SK-N-SH treated with all-trans-retinoic acid at 6 μM for 48 hours (cell line): ENCODE results near the gene KAT6B.
A peak's percentile ranks its signal among the peaks of the same experiment; 100 is the strongest.

Experiments
- ATAC-seq: fragments of 200-7000 bp; cut with Tn5 transposase; 3 replicates; pipeline ENCODE4 v1.9.1; 2020; ENCODE audit warnings: mild to moderate bottlenecking, moderate library complexity
- ARNTL ChIP-seq: fragments of 450-650 bp; formaldehyde crosslinking; IDR thresholded peaks from 2 replicates; pipeline ENCODE4 v1.5.0; 2020; ENCODE audit warnings: low read depth, mild to moderate bottlenecking, moderate library complexity, borderline replicate concordance
- BACH2 ChIP-seq: fragments of 250-450 bp; sonication (Bioruptor Pico); IDR thresholded peaks from 2 replicates; pipeline ENCODE4 v1.9.0; 2021; ENCODE audit warnings: mild to moderate bottlenecking, borderline replicate concordance
- CREB5 ChIP-seq: fragments of 250-450 bp; sonication (Bioruptor Pico); IDR thresholded peaks from 2 replicates; pipeline ENCODE4 v1.5.1; 2020; ENCODE audit warnings: low read depth, mild to moderate bottlenecking, moderate library complexity
- CSDC2 ChIP-seq: fragments of 250-450 bp; sonication (Bioruptor Pico); IDR thresholded peaks from 2 replicates; pipeline ENCODE4 v1.5.0; 2020; ENCODE audit warnings: mild to moderate bottlenecking, moderate library complexity
- ESRRG ChIP-seq: fragments of 250-450 bp; sonication (Bioruptor Pico); IDR thresholded peaks from 2 replicates; pipeline ENCODE4 v1.6.1; 2021; ENCODE audit warnings: mild to moderate bottlenecking
- GLIS3 ChIP-seq: fragments of 250-450 bp; sonication (Bioruptor Pico); IDR thresholded peaks from 2 replicates; pipeline ENCODE4 v1.5.0; 2020; ENCODE audit warnings: mild to moderate bottlenecking, moderate library complexity
- ISL1 ChIP-seq: fragments of 250-450 bp; sonication (Bioruptor Pico); IDR thresholded peaks from 2 replicates; pipeline ENCODE4 v2.1.2; 2022; ENCODE audit warnings: mild to moderate bottlenecking, moderate library complexity
- OSR1 ChIP-seq: fragments of 250-450 bp; sonication (Bioruptor Pico); IDR thresholded peaks from 2 replicates; pipeline ENCODE4 v1.8.0; 2022; ENCODE audit warnings: moderate library complexity, mild to moderate bottlenecking, inconsistent platforms
- PATZ1 ChIP-seq: fragments of 250-450 bp; sonication (Bioruptor Pico); IDR thresholded peaks from 2 replicates; pipeline ENCODE4 v1.8.0; 2020; ENCODE audit warnings: mild to moderate bottlenecking, moderate library complexity, borderline replicate concordance
- PPARA ChIP-seq: fragments of 250-450 bp; sonication (Bioruptor Pico); IDR thresholded peaks from 2 replicates; pipeline ENCODE4 v1.5.0; 2020; ENCODE audit warnings: mild to moderate bottlenecking, borderline replicate concordance
- RARB ChIP-seq: fragments of 250-450 bp; sonication (Bioruptor Pico); IDR thresholded peaks from 2 replicates; pipeline ENCODE4 v1.8.0; 2021; ENCODE audit warnings: mild to moderate bottlenecking, moderate library complexity
- TCF4 ChIP-seq: fragments of 250-450 bp; sonication (Bioruptor Pico); IDR thresholded peaks from 2 replicates; pipeline ENCODE4 v1.8.0; 2021; ENCODE audit warnings: mild to moderate bottlenecking, moderate library complexity, borderline replicate concordance
- TOX ChIP-seq: fragments of 250-450 bp; sonication (Bioruptor Pico); IDR thresholded peaks from 2 replicates; pipeline ENCODE4 v1.8.0; 2021; ENCODE audit warnings: mild to moderate bottlenecking, moderate library complexity, borderline replicate concordance
- TSHZ2 ChIP-seq: fragments of 250-450 bp; sonication (Bioruptor Pico); IDR thresholded peaks from 2 replicates; pipeline ENCODE4 v1.5.0; 2020; ENCODE audit warnings: mild to moderate bottlenecking, moderate library complexity
- ZC3H10 ChIP-seq: fragments of 250-450 bp; sonication (Bioruptor Pico); IDR thresholded peaks from 2 replicates; pipeline ENCODE4 v1.5.1; 2021; ENCODE audit warnings: mild to moderate bottlenecking, moderate library complexity
- ZFP3 ChIP-seq: fragments of 250-450 bp; sonication (Bioruptor Pico); IDR thresholded peaks from 2 replicates; pipeline ENCODE4 v1.5.0; 2020; ENCODE audit warnings: mild to moderate bottlenecking, moderate library complexity
- ZFP30 ChIP-seq: fragments of 450-650 bp; formaldehyde crosslinking; IDR thresholded peaks from 2 replicates; pipeline ENCODE4 v1.5.0; 2022; ENCODE audit warnings: mild to moderate bottlenecking, moderate library complexity
- ZNF565 ChIP-seq: fragments of 450-650 bp; formaldehyde crosslinking; conservative IDR thresholded peaks from 2 replicates; pipeline ENCODE4 v1.5.0; 2020; ENCODE audit warnings: low read depth, mild to moderate bottlenecking, moderate library complexity
- ZNF70 ChIP-seq: fragments of 450-650 bp; formaldehyde crosslinking; IDR thresholded peaks from 2 replicates; pipeline ENCODE4 v1.5.0; 2020; ENCODE audit warnings: mild to moderate bottlenecking, moderate library complexity
- ZNF8 ChIP-seq: fragments of 450-650 bp; formaldehyde crosslinking; IDR thresholded peaks from 2 replicates; pipeline ENCODE4 v1.5.0; 2020; ENCODE audit warnings: mild to moderate bottlenecking, moderate library complexity

Gene KAT6B

GRCh38 chr10:75040576-75040975, 214.2 kb downstream of the KAT6B start (continued):
- TF ChIP-seq TSHZ2 (CRISPR knock-in tag) (no peak), TOX (CRISPR knock-in tag) (no peak), ZFP30 (CRISPR knock-in tag) (no peak), ESRRG (CRISPR knock-in tag) (no peak), ZNF565 (CRISPR knock-in tag) (no peak), RARB (CRISPR knock-in tag) (no peak), PPARA (CRISPR knock-in tag) (no peak), ZFP3 (no peak), ISL1 (CRISPR knock-in tag) (no peak)

- peak; percentile 86 for ATAC-seq
- TF ChIP-seq ARNTL (CRISPR knock-in tag): no peak
- TF ChIP-seq ZNF565 (CRISPR knock-in tag): no peak
- TF ChIP-seq PPARA (CRISPR knock-in tag): no peak
- 0 out of 2 replicates have a peak, but pooled peaks have one; percentile 31 for TF ChIP-seq ISL1 (CRISPR knock-in tag)
- TF ChIP-seq, all 23 proteins: peak for 1
These were observed 216.0 kb downstream of the KAT6B start for GRCh38 chr10:75042292-75042974.

- no peak for ATAC-seq
- no peak for TF ChIP-seq ESRRG (CRISPR knock-in tag)
- no peak for TF ChIP-seq TOX (CRISPR knock-in tag)
- TF ChIP-seq GLIS3: no peak
- no peak for TF ChIP-seq ZC3H10 (CRISPR knock-in tag)
- no peak for TF ChIP-seq PPARA (CRISPR knock-in tag)
- TF ChIP-seq OSR1: no peak
- no peak for TF ChIP-seq ZFP3
- no peak for TF ChIP-seq CSDC2
- TF ChIP-seq ZNF8 (CRISPR knock-in tag): no peak
- TF ChIP-seq PATZ1 (CRISPR knock-in tag): no peak
- TF ChIP-seq CREB5 (CRISPR knock-in tag): no peak
- no peak for TF ChIP-seq ISL1 (CRISPR knock-in tag)
These were observed 217.1 kb downstream of the KAT6B start for GRCh38 chr10:75043256-75044131.

GRCh38 chr10:75048669-75049098, 222.3 kb downstream of the KAT6B start:
- ATAC-seq: no peak
- TF ChIP-seq CREB5 (CRISPR knock-in tag) (no peak), CSDC2 (no peak), TCF4 (CRISPR knock-in tag) (no peak), ZFP3 (no peak), TSHZ2 (CRISPR knock-in tag) (no peak), ZNF8 (CRISPR knock-in tag) (no peak), BACH2 (CRISPR knock-in tag) (no peak), GLIS3 (no peak), ZNF70 (no peak), ZC3H10 (CRISPR knock-in tag) (no peak), ZNF565 (CRISPR knock-in tag) (no peak), ESRRG (CRISPR knock-in tag) (no peak), RARB (CRISPR knock-in tag) (no peak), OSR1 (no peak), ISL1 (CRISPR knock-in tag) (no peak), ZFP30 (CRISPR knock-in tag) (no peak)
